Body of pancreas (tissue), 4 donors: ENCODE data around the gene ALX4.

Experiments
- POLR2A ChIP-seq, 3 donors: fragments of 450-650 bp; IDR thresholded peaks; one replicate each; pipeline ENCODE4 v1.6.1; 2016; ENCODE audit warnings: antibody characterized with exemption in 3 of 3, mild to moderate bottlenecking in 2 of 3
- TF ChIP-seq, protein P1 (sequence below), 7 experiments: fragments of 450-650 bp in 4 of 7; fragments of 200-600 bp in 3 of 7; sonication (generic) in 3 of 7; IDR thresholded peaks; one replicate each; pipeline ENCODE4 v1.5.1; 2016 to 2019; ENCODE audit warnings: antibody characterized with exemption in 7 of 7

DNA sequence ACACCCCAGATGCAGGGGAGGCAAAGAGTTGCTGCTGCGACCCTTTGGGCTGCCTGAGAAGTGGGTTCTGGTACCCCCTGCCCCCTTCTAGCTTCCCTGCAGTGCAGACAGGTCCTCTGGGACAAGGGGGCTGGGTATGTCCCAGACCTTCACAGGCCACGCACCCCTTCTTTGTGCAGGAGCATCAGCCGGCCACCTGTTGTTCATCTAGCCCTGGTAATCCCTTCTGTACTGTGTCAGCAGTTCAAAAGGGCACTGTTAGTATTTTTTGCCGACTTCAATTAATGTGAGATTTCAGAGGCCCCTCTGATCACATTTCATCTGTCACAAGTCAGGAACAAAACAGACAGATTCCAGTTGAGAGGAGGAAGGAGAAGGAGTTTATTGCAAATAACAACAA is 49.9 kb downstream of the ALX4 start:
- TF ChIP-seq, protein P1, sequence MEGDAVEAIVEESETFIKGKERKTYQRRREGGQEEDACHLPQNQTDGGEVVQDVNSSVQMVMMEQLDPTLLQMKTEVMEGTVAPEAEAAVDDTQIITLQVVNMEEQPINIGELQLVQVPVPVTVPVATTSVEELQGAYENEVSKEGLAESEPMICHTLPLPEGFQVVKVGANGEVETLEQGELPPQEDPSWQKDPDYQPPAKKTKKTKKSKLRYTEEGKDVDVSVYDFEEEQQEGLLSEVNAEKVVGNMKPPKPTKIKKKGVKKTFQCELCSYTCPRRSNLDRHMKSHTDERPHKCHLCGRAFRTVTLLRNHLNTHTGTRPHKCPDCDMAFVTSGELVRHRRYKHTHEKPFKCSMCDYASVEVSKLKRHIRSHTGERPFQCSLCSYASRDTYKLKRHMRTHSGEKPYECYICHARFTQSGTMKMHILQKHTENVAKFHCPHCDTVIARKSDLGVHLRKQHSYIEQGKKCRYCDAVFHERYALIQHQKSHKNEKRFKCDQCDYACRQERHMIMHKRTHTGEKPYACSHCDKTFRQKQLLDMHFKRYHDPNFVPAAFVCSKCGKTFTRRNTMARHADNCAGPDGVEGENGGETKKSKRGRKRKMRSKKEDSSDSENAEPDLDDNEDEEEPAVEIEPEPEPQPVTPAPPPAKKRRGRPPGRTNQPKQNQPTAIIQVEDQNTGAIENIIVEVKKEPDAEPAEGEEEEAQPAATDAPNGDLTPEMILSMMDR (IDR thresholded peaks at IDR 0.05) = no peak
- no peak for TF ChIP-seq POLR2A (IDR thresholded peaks at IDR 0.05)
